Neuronal stem cell (in vitro differentiated cells): ENCODE measurements around the gene RHD. TPM values are rescaled to one million over a fixed set of nuclear protein-coding genes. Genes with fewer than 3 reads are reported as not detected.
"Not testable (repeated sequence)": the region's sequence is repeated elsewhere in the genome, so short reads cannot be mapped to it uniquely, and the experiment has no call there.

Experiments used
- DNase-seq: peaks from one replicate; pipeline ENCODE4 v3.0.0-alpha.2; 2013; ENCODE audit warnings: low spot score
- H2AFZ ChIP-seq: one replicate; pipeline ENCODE4 v1.6.1; 2013; ENCODE audit warnings: mild to moderate bottlenecking, low read length, inconsistent platforms
- H2AK5ac ChIP-seq: 2 replicates; pipeline ENCODE4 v1.6.1; 2013; ENCODE audit warnings: low read depth, mild to moderate bottlenecking, inconsistent platforms, low read length, moderate library complexity, mixed read lengths
- H2BK120ac ChIP-seq: 2 replicates; pipeline ENCODE4 v1.6.1; 2013; ENCODE audit warnings: low read depth, mild to moderate bottlenecking, inconsistent platforms, low read length, moderate library complexity, mixed read lengths
- H2BK12ac ChIP-seq: one replicate; pipeline ENCODE4 v1.6.1; 2013; ENCODE audit warnings: low read length, inconsistent platforms
- H2BK15ac ChIP-seq: 2 replicates; pipeline ENCODE4 v1.6.1; 2013; ENCODE audit warnings: mild to moderate bottlenecking, low read length, inconsistent platforms, mixed read lengths
- H2BK5ac ChIP-seq: one replicate; pipeline ENCODE4 v1.6.1; 2013; ENCODE audit warnings: inconsistent platforms, mild to moderate bottlenecking, low read length, moderate library complexity
- H3K14ac ChIP-seq: one replicate; pipeline ENCODE4 v1.6.1; 2013; ENCODE audit warnings: low read length, inconsistent platforms
- H3K18ac ChIP-seq: 2 replicates; pipeline ENCODE4 v1.6.1; 2013; ENCODE audit warnings: low read length, inconsistent platforms
- H3K23ac ChIP-seq: 2 replicates; pipeline ENCODE4 v1.6.1; 2013; ENCODE audit warnings: low read depth, mild to moderate bottlenecking, mixed read lengths, low read length, inconsistent platforms; ENCODE audit not compliant: poor library complexity
- H3K27ac ChIP-seq: replicated peaks from 3 replicates; pipeline ENCODE4 v1.5.1; 2013; ENCODE audit warnings: low read length, inconsistent platforms
- H3K27me3 ChIP-seq, 3 experiments: 2 replicates each; pipeline ENCODE4 v1.6.1; 2013; ENCODE audit warnings: low read length in 3 of 3, mild to moderate bottlenecking in 2 of 3, inconsistent platforms in 1 of 3, low read depth in 1 of 3, mixed read lengths in 1 of 3, moderate library complexity in 1 of 3; ENCODE audit not compliant: control insufficient read depth in 3 of 3, insufficient read depth in 3 of 3
- H3K36me3 ChIP-seq, 2 donors: replicated peaks in 1 of 2; 2 replicates each; pipeline ENCODE4 v1.6.1; 2013; ENCODE audit warnings: low read length in 2 of 2; ENCODE audit not compliant: control insufficient read depth in 2 of 2, insufficient read depth in 2 of 2
- H3K4ac ChIP-seq: 2 replicates; pipeline ENCODE4 v1.6.1; 2013; ENCODE audit warnings: inconsistent platforms, mild to moderate bottlenecking, low read length, moderate library complexity
- H3K4me1 ChIP-seq, 2 donors: 1 replicate in 1 of 2; 2 replicates in 1 of 2; pipeline ENCODE4 v1.6.1; 2013; ENCODE audit warnings: low read length in 2 of 2, low read depth in 1 of 2; ENCODE audit not compliant: control insufficient read depth in 2 of 2, insufficient read depth in 1 of 2
- H3K4me2 ChIP-seq: one replicate; pipeline ENCODE4 v1.6.1; 2013; ENCODE audit warnings: mild to moderate bottlenecking, low read length, inconsistent platforms; ENCODE audit not compliant: insufficient read depth, poor library complexity, severe bottlenecking
- H3K4me3 ChIP-seq, 2 donors: 2 replicates each; pipeline ENCODE4 v1.5.1; 2013; ENCODE audit warnings: low read length in 2 of 2, mild to moderate bottlenecking in 2 of 2, inconsistent platforms in 1 of 2, moderate library complexity in 1 of 2
- H3K79me1 ChIP-seq: one replicate; pipeline ENCODE4 v1.6.1; 2013; ENCODE audit warnings: low read depth, mild to moderate bottlenecking, inconsistent platforms, low read length, moderate library complexity
- H3K9ac ChIP-seq: one replicate; pipeline ENCODE4 v1.6.1; 2013; ENCODE audit warnings: mild to moderate bottlenecking, low read depth, low read length, inconsistent platforms; ENCODE audit not compliant: poor library complexity
- H3K9me3 ChIP-seq, 2 donors: replicated peaks in 1 of 2; 2 replicates each; pipeline versions ENCODE3 to v1.6.1; 2013; ENCODE audit warnings: low read length in 2 of 2, mild to moderate bottlenecking in 2 of 2, inconsistent platforms in 1 of 2, low read depth in 1 of 2, mixed read lengths in 1 of 2, moderate library complexity in 1 of 2; ENCODE audit not compliant: control insufficient read depth in 2 of 2, insufficient read depth in 1 of 2
- H4K8ac ChIP-seq: one replicate; pipeline ENCODE4 v1.6.1; 2013; ENCODE audit warnings: low read depth, mild to moderate bottlenecking, inconsistent platforms, low read length, moderate library complexity
- H4K91ac ChIP-seq: one replicate; pipeline ENCODE4 v1.6.1; 2013; ENCODE audit warnings: low read length, low read depth, mild to moderate bottlenecking, inconsistent platforms; ENCODE audit not compliant: poor library complexity
- WGBS, 2 donors: extraction: QIAGEN DNeasy Blood & Tissue Kit; methylation state at CpG; one replicate each; pipeline ENCODE4 v1.1.7; 2013; ENCODE audit warnings: missing lambda C conversion rate in 2 of 2, mixed read lengths in 1 of 2; ENCODE audit not compliant: insufficient read length in 2 of 2, insufficient replicate concordance in 1 of 2; ENCODE audit errors: extremely low coverage in 2 of 2; 5-methylcytosine and 5-hydroxymethylcytosine counted together
- polyA plus RNA-seq, 2 experiments: library from polyadenylated mRNA; stranded (reverse); fragments of 200-250 nt; gene quantifications; one replicate each; pipeline ENCODE4 v1.2.3, GENCODE V29; 2013

Gene RHD
- polyA plus RNA-seq (2013, experiment 1 of 2): not detected
- 0.06 TPM for polyA plus RNA-seq (2013, experiment 2 of 2)

DNA sequence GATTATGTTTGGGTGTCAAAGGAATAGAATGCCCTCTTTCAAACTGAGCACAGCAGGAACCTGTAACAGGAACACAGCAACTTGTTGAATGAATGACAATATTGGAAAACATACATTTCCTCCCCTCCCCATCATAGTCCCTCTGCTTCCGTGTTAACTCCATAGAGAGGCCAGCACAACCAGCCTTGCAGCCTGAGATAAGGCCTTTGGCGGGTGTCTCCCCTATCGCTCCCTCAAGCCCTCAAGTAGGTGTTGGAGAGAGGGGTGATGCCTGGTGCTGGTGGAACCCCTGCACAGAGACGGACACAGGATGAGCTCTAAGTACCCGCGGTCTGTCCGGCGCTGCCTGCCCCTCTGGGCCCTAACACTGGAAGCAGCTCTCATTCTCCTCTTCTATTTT lies at the start of gene RHD:
Gene RHD, plus strand, starts transcription at position 272 of the 400 bp plus-strand sequence. Its CDS starts 39 bp downstream, at position 311.
- H3K4ac ChIP-seq, H3K4me1 ChIP-seq, H3K27ac ChIP-seq, H3K36me3 ChIP-seq, H3K9me3 ChIP-seq, H3K18ac ChIP-seq, H3K14ac ChIP-seq, H4K8ac ChIP-seq, H4K91ac ChIP-seq, H2BK120ac ChIP-seq, H3K9ac ChIP-seq, H2AFZ ChIP-seq, H3K4me3 ChIP-seq, H2BK12ac ChIP-seq, H2BK15ac ChIP-seq, H3K23ac ChIP-seq, H3K4me2 ChIP-seq, H3K79me1 ChIP-seq, H3K27me3 ChIP-seq, H2AK5ac ChIP-seq, H2BK5ac ChIP-seq, DNase-seq: not testable (repeated sequence)
- WGBS, 2 donors: no CpG with 5 or more reads among the region's 8 CpGs

DNA sequence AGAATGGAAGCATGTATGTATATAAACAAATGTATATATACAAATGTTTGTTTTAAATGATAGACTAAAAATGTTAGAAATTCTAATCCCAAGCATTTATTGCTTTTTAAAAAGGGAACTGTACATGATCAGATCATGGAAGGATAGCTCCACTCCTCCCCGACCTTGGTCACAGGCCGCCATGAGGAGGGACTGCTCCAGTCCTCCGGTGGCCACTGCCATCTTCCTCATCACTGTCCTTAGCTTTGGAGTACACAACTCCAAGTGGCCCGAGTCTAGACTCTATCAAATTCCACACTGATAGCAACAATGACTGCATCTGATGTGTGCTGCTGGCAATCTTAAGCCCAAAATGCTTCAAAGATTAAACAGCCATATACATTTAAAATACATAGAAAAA lies 49.7 kb upstream of the RHD start:
- no peaks in the 10 kb centered on the region for H3K4me1 ChIP-seq
- H2BK5ac ChIP-seq: no peak overlapping the region
- no peak overlapping the region for H2BK120ac ChIP-seq
- H3K14ac ChIP-seq: no peak overlapping the region
- no peak overlapping the region for H3K4me2 ChIP-seq
- H3K4ac ChIP-seq: no peak overlapping the region
- no peak overlapping the region for H3K4me3 ChIP-seq
- H2AFZ ChIP-seq: no peak overlapping the region
- H2AK5ac ChIP-seq: no peak overlapping the region
- H3K9ac ChIP-seq: no peak overlapping the region
- no peak for DNase-seq
- H3K36me3 ChIP-seq: peaks cover 15 to 69% of the 10 kb centered on the region in 2 donors
- H3K27ac ChIP-seq: no peak overlapping the region
- H2BK15ac ChIP-seq: no peak overlapping the region
- no peak overlapping the region for H2BK12ac ChIP-seq
- H4K8ac ChIP-seq: no peak overlapping the region
- no peaks in the 10 kb centered on the region for H3K27me3 ChIP-seq
- no CpG with 5 or more reads among the region's 4 CpGs for WGBS, 2 donors
- no peaks in the 10 kb centered on the region for H3K9me3 ChIP-seq
- H3K79me1 ChIP-seq: no peaks in the 10 kb centered on the region
- H4K91ac ChIP-seq: no peak overlapping the region
- H3K18ac ChIP-seq: no peak overlapping the region
- no peak overlapping the region for H3K23ac ChIP-seq

DNA sequence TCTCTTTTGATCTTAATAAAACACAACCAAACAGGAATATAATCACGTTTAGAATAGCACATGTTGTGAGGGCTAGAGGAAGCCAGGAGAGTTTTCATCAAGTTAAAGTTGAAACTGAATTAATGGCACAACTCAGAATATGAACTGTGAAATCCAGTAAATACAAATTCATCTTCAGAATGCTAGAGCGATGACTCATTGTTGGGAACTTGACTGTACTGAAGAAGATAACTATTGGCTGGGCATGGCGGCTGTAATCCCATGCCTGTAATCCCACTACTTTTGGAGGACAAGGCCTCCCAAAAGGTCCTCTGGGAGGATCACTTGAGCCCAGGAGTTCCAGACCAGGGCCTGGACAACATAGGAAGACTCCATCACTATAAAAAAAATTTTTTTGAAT lies 48.8 kb upstream of the RHD start:
- Histone ChIP-seq H3K14ac (no peak overlapping the region), H3K79me1 (no peaks in the 10 kb centered on the region), H4K8ac (no peak overlapping the region), H3K4me3 (no peak overlapping the region), H3K23ac (no peak overlapping the region), H4K91ac (no peak overlapping the region), H3K18ac (no peak overlapping the region), H3K4me2 (no peak overlapping the region), H2BK15ac (no peak overlapping the region), H2BK120ac (no peak overlapping the region), H3K36me3 (peaks cover 15 to 78% of the 10 kb centered on the region in 2 donors), H3K9ac (no peak overlapping the region), H3K27me3 (no peaks in the 10 kb centered on the region), H3K4ac (no peak overlapping the region), H2BK5ac (no peak overlapping the region), H3K4me1 (no peaks in the 10 kb centered on the region), H3K27ac (no peak overlapping the region), H2AFZ (no peak overlapping the region), H2BK12ac (no peak overlapping the region), H3K9me3 (no peaks in the 10 kb centered on the region), H2AK5ac (no peak overlapping the region)
- WGBS, 2 donors: no CpG with 5 or more reads among the region's 3 CpGs
- no peak for DNase-seq

- Histone ChIP-seq H2AFZ (peak within 1 kb of the TSS; percentile 83), H3K36me3 (peaks cover 6 to 57% of the 10 kb centered on the region in 2 donors), H3K18ac (peak within 1 kb of the TSS; percentile 78), H2BK5ac (peak within 1 kb of the TSS; percentile 76), H3K79me1 (peaks cover 2% of the 10 kb centered on the region), H4K8ac (no peak within 1 kb of the TSS), H3K4ac (no peak within 1 kb of the TSS), H3K27me3 (no peaks in the 10 kb centered on the region), H3K14ac (no peak within 1 kb of the TSS), H3K4me1 (peaks cover 3 to 6% of the 10 kb centered on the region in 2 donors), H3K4me2 (peak within 1 kb of the TSS; percentile 70), H3K9ac (peak within 1 kb of the TSS; percentile 92), H4K91ac (peak within 1 kb of the TSS; percentile 66), H2BK120ac (no peak within 1 kb of the TSS), H3K9me3 (no peaks in the 10 kb centered on the region), H2AK5ac (peak within 1 kb of the TSS; percentile 5), H2BK15ac (no peak within 1 kb of the TSS), H3K23ac (no peak within 1 kb of the TSS), H2BK12ac (no peak within 1 kb of the TSS), H3K27ac (peak within 1 kb of the TSS; percentile 76), H3K4me3 (peak within 1 kb of the TSS; percentile 76 to 98)
- peak; percentile 83 for DNase-seq
- no CpG with 5 or more reads among the region's 54 CpGs for WGBS, 2 donors
Observed at GRCh38 chr1:25232027-25232865, 40.1 kb upstream of the RHD start, which contains the start of gene SYF2. Gene SYF2 (minus strand): TSS chr1:25232502. CDS start chr1:25232467, 35 bp downstream.
